A673 (cell line): Measurements from ENCODE around the gene MOCS1.

ENCODE experiments used
- CTCF ChIP-seq: fragments of 300-800, 200-600 bp; sonication (generic); conservative IDR thresholded peaks from 2 replicates; pipeline ENCODE4 v1.5.1; 2017; ENCODE audit warnings: low read depth, mild to moderate bottlenecking, antibody characterized with exemption, low read length, moderate library complexity, mixed read lengths
- EZH2 ChIP-seq: fragments of 200-600 bp; sonication (generic); IDR thresholded peaks from 2 replicates; pipeline ENCODE4 v1.6.1; 2017; ENCODE audit warnings: borderline replicate concordance, low read depth, mild to moderate bottlenecking, mixed read lengths, antibody characterized with exemption, low read length; ENCODE audit not compliant: poor library complexity, severe bottlenecking

GRCh38 chr6:39935241-39935640 is 979 bp upstream of the MOCS1 start:
- TF ChIP-seq CTCF (no peak), EZH2 (no peak)
